T-helper 22 cell (primary cell): Measurements from ENCODE around the gene ARTN.

Experiments used
- DNase-seq: peaks from one replicate; pipeline ENCODE4 v3.0.0-alpha.2; 2020; ENCODE audit warnings: low read depth

ARTN gene

GRCh38 chr1:43933386-43934100 lies at the start of gene ARTN:
ARTN (plus strand) TSS chr1:43933801; CDS start chr1:43935657, 1,856 bp downstream.
- DNase-seq = no peak

DNA sequence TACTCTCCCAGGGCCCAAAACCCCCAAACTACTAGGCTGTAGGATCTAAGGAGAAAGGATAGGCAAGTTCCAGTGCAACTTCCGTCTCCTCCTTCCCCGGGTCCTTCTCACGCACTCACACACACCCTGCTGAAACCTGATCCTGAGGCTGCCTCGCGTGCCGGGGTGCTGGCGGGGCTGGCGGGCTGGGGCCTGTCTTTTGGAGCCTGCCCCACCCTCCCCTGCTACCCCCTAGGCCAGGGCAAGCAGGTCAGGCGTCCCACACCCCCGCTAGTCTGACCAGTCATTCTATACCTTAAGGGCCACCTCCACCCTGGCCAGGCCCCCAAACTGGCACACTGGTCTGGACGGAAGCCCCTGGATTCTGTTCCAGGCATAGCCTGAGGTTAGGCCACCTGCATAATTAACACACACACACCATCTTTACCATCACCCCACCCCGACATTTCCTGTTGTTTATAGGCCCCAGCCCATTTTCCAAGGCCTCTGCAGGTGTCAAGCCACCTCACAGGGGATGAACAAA lies 48.3 kb upstream of the ARTN start:
- DNase-seq = no peak

DNA sequence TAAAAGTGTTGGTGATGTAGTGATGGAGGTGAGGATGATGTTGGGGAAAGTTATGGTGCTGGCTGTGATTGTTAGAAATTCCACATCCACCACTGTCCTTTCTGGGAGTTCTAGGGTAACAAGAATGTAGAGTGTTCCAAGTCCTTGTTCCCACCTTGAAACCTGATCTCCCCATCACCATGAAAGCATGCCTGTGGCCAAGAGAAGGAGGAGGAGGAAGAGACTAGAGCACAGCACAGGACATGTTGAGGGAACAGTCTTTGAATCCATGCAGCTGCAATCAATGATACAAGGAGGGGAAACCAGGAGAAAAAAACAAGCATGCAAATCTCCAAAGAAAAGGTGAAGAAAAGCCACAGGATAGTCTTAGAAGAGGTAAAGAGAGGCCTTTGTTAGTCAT lies 45.9 kb upstream of the ARTN start:
- no peak for DNase-seq

- no peak for DNase-seq
Observed at GRCh38 chr1:43890815-43891214, 42.8 kb upstream of the ARTN start.

GRCh38 chr1:43893006-43893405 lies 40.6 kb upstream of the ARTN start:
- no peak for DNase-seq

DNA sequence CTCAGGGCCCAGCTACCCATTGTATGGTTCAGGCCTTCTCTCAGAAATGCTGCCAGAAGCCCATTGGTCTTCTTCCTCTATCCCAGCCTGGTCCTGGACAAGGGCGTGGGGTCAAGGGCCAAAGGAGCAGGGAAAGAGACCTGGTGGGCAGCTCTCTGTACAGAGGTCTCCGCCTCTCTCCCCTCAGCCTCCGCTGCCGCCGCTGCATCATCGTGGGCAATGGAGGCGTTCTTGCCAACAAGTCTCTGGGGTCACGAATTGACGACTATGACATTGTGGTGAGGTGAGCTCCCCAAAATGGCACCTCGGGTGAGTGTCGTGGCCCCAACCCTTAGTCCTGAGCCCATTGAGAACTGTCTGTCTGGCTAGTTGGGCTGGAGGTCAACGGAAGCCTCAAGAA lies 34.6 kb upstream of the ARTN start:
- no peak for DNase-seq

DNA sequence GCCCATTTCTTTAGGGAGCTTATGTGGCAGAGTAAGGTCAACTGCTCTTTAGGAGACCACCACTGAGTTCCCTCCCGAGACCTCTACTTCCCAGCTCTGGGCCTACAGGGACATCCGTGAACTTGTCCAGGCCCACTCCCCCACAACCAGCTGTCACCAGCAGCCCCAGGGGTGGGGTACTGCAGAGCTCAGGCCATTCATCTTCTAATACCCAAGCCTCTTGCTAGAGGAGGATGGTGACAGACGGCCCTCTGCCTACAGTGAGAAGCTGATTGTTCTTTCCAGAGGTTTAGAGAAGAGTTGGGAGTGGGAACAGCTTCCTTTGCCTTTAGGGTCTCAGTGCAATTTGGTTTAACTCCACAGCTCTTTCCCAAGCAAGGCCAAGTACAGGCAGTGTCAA lies 33.2 kb upstream of the ARTN start:
- no peak for DNase-seq

GRCh38 chr1:43901196-43901961 lies 32.2 kb upstream of the ARTN start:
- no peak for DNase-seq

GRCh38 chr1:43902058-43902831 lies 31.4 kb upstream of the ARTN start:
- no peak for DNase-seq

DNA sequence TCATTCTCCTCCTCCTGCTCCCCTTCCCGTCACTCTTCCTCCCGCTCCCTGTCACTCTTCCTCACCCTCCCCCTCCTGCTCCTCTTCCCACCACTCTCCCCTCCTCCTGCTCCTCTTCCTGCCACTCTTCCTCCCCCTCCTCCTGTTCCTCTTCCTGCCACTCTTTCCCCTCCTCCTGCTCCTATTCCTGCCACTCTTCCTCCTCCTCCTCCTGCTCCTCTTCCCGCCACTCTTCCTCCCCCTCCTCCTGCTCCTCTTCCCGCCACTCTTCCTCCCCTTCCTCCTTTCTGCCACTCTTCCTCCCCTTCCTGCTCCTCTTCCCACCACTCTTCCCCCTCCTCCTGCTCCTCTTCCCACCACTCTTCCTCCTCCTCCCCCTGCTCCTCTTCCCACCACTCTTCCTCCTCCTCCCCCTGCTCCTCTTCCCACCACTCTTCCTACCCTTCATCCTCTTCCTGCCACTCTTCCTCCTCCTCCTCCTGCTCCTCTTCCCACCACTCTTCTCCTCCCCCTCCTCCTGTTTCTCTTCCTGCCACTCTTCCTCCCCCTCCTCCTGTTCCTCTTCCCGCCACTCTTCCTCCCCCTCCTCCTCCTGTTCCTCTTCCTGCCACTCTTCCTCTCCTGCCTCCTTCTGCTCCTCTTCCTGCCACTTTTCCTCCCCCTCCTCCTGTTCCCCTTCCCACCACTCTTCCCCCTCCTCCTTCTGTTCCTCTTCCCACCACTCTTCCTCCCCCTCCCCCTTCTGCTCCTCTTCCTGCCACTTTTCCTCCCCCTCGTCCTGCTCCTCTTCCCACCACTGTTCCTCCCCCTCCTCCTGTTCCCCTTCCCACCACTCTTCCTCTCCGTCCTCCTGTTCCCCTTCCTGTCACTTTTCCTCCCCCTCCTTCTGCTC lies 28.7 kb upstream of the ARTN start:
- no peak for DNase-seq

DNA sequence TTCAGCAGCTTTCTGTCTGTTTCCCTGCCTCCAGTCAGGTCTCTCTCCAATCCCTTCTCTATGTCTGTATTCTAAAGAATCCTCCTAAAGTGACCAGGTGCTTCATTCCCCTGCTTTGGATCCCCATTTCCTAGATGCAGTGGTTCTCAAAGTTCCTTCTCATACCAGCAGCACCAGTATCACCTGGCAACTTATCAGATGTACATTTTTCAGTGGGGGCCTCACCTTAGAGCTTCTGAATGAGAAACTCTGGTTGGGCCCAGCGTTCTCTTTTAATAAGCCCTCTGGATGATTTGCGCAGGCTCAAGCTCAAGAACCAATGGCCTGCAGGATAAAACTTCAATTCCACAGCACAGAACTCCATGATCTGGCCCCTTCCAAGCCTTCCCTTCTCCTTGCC lies 25.4 kb upstream of the ARTN start:
- no peak for DNase-seq

DNA sequence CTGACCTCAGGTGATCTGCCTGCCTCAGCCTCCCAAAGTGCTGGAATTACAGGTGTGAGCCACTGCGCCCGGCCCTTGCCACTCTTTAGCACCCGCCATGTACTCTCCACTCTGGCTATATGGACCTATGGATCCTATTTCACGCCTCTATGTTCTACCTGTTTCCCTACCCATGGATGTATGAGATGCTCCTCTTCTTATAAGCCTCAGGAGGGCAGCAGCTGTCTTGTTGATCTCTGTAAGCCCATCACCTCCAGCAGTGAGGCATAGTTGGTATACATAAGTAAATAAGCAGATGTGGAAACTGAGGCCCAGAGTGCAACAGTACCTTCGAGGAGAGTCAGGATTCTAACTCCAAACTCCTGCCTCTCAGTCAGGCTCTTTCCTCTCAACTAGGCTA lies 24.7 kb upstream of the ARTN start:
- DNase-seq = no peak

DNA sequence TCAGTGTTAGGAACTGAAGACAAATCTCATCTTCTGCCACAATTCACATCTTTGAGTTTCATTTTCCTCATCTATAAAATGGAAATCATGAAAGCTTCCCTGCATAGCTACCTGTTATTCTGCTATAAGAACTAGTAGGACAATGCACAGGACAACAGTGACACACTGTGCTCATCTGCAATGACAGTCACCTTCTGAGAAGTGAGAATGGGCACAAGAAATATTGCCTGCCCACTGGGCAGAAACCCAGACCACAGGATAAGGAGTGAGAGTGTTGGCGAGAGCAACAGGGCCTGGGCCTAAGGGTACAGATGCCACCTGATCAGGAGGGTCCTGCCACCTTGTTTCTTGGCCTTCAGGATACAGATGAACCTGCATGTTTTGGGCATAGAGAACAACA lies 23.3 kb upstream of the ARTN start:
- no peak for DNase-seq

- no peak for DNase-seq
Observed at GRCh38 chr1:43912607-43913006, 21.0 kb upstream of the ARTN start.

DNA sequence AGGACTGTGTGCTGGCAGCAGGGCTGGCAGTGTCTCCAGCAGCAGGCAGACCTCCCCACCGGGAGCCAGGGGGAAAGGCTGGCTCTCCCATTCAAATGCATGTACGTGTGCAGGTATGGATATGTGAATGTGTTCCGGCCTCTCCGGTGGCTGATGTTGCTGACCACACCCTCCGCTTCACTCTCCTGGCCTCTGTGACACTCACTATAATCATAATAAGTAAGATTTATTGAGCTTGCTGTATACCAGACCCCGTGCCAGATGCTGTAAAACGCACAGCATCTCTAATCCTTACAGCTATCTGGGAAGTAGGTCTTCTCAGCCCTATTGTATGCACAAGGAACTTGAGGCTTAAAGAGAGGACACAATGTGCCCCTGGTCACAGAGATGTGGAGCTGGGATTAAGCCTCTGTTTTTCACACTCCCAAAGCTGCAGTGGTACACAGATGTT lies 20.5 kb upstream of the ARTN start:
- no peak for DNase-seq

- no peak for DNase-seq
Observed at GRCh38 chr1:43913666-43914360, 19.8 kb upstream of the ARTN start.

GRCh38 chr1:43914576-43915525 lies 18.8 kb upstream of the ARTN start:
- DNase-seq = no peak

DNA sequence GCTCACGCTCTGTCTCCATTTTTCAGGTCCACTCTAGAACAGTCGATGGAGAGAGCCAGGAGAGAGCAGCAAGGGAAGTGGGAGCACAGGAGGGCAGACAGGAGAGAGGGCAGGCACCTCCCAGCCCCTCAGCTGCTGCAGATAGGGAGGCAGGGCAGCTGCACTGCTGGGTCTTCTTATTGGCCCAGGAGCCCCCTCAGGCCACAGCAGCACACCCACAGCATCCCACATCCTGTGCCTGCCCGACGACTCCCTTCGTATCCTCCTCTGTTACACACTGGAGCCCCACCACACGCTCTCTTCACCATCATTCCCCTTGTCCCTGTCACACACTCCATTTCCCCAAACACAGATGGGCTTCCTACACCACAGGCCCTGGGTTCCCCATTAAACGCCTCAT lies 13.7 kb upstream of the ARTN start:
- DNase-seq = no peak

DNA sequence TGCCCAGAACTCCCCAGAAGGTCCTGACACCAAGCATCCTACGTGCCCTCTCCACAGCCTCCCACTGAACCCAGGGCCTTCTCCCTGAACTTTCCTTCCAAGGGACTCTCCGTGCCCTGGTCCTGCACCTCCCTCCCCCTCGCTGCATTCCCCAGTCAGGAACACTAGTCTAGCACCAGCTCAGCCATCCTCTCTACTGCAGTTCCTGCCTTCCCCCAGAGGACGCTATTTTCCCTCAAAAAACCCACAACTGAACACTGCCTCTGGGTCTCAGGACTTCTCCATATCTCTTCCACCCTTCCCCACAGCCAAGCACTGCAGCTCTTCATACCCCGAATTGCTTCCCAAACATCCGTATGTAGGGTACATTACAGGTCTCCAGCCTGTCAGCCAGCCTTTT lies 12.6 kb upstream of the ARTN start:
- DNase-seq = no peak

DNA sequence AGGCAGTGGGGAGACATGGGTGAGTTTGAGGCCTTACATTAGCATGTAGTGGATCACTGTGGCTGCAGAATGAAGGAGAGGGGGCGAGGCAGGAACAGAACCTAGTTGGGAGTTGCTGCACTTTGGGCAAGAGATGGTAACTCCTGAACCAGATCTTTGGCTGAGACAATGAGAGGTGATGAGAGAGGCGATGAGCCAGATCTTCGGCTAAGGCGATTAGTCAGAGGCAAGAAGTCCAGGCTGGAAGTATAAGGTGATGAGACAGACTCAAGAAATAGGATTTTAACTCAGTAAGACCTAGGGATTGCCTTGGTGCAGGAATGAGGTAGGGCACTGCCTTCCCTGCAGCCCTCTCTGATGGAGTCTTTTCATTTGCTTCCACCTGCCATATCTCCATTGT lies 9.1 kb upstream of the ARTN start:
- DNase-seq = no peak
